GM10266 (cell line): ENCODE measurements around the gene PRDX3.

Source experiments
- DNase-seq: peaks from one replicate; pipeline ENCODE4 v3.0.0; 2012; ENCODE audit errors: extremely low spot score
- TF ChIP-seq, protein P1 (sequence below): IDR thresholded peaks from 2 replicates; pipeline ENCODE4 v1.5.1; 2012; ENCODE audit warnings: mild to moderate bottlenecking, low read depth; ENCODE audit not compliant: control insufficient read depth, insufficient read depth; ENCODE audit errors: missing control alignments

The PRDX3 gene

DNA sequence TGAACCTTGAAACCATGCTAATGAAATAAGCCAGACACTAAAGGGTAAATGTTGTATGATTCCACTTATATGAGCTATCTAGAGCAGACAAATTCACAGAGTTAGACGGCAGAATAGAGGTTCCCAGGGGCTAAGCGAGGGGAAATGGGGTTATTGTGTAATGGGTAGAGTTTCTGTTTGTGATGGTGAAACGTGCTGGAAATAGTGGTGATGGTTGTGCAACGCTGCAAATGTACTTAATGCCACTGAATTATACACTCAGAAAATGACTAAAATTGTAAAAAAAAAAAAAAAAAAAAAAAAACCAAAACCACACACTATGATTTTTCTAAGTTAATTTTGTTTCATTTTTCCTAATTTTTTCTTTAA, 43.1 kb downstream of the PRDX3 start:
- TF ChIP-seq, protein P1, sequence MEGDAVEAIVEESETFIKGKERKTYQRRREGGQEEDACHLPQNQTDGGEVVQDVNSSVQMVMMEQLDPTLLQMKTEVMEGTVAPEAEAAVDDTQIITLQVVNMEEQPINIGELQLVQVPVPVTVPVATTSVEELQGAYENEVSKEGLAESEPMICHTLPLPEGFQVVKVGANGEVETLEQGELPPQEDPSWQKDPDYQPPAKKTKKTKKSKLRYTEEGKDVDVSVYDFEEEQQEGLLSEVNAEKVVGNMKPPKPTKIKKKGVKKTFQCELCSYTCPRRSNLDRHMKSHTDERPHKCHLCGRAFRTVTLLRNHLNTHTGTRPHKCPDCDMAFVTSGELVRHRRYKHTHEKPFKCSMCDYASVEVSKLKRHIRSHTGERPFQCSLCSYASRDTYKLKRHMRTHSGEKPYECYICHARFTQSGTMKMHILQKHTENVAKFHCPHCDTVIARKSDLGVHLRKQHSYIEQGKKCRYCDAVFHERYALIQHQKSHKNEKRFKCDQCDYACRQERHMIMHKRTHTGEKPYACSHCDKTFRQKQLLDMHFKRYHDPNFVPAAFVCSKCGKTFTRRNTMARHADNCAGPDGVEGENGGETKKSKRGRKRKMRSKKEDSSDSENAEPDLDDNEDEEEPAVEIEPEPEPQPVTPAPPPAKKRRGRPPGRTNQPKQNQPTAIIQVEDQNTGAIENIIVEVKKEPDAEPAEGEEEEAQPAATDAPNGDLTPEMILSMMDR, result no peak
- DNase-seq, result no peak

DNA sequence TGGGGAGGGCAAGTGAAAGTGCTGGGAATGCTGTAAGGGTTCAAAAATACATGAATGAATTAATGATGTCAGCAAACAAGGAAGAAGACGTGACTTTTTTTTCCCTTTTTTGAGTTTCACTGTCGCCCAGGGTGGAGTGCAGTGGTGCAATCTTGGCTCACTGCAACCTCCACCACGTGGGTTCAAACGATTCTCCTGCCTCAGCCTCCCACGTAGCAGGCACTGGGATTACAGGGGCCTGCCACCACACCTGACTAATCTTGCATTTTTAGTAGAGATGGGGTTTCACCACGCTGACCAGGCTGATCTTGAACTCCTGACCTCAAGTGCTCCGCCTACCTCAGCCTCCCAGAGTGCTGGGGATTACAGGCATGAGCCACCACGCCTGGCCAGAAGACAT, 44.7 kb downstream of the PRDX3 start:
- no peak for DNase-seq
- TF ChIP-seq, protein P1, result no peak

DNA sequence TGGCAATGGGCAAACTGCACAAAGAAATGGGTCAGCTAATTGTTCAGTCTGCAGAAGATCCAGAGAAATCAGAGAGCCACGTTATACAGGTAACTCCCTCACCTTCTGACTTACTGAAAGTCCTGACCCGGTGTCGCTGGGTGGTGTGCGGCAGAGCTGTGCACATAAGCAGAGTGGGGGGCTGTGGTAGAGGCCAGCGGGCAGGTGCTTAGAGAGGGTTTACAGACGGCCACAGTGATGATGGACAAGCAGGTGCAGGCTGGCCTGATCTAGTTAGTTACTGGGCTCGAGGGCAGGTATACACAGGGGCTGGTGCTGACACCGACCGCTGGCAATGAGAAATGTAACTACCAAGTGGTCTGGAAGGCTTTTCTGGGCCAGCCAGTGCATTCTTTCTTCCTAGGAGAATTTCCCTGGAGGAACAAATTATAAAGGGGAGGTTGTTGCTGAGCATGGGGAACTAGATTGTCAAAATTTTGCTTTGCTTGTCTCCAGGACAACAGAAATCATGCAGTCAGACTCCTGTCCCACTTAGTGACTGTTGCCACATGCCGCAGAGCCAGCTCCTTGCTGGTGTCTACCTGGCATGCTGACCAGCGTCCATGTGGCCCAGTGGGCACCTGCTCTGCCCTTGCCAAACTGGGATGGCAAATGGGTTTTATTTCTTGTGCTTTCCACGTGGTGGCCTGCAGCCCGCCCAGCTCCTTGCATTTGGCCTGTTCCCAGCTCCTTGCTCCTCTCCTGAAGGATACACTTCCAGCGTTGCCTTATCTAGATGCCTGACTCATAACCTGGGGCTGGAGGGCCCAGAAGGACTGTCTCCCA, 45.9 kb downstream of the PRDX3 start:
- DNase-seq, result no peak
- TF ChIP-seq, protein P1, result no peak

DNA sequence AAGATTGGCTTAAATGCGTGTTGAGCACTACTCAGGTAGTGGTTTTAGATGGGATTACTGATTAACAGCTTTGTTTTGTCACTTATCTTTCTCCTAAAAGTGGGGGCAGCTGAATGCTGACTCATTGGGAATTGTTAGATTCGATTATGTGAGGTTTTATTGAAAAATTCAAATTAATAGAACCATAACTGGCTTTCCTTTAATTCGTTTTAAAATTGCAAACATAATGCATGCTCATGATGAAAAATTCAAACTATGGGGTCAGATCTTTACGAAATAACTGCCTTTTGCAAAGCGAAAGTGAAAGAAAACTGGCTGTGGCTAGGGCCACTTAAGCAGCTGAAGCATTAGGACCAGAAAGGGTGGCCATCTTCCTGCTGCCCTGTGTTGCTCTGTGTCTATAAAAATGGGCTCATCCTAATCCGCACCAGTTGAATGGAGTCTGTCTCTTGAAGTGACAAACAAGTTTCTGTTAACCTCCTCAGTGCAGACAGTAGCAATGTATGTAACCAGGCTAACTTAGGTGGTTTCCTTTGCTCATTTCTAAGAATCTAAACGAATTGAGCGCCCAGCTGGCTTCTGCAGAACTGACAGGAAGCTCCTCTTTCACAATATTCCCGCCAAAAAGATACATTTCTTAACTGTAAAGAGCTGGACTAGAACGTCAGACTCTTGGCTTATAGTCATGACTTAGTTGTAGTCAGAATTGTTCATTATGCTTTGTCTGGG, 46.9 kb downstream of the PRDX3 start:
- peak; percentile 36 for DNase-seq
- TF ChIP-seq, protein P1, result no peak

DNA sequence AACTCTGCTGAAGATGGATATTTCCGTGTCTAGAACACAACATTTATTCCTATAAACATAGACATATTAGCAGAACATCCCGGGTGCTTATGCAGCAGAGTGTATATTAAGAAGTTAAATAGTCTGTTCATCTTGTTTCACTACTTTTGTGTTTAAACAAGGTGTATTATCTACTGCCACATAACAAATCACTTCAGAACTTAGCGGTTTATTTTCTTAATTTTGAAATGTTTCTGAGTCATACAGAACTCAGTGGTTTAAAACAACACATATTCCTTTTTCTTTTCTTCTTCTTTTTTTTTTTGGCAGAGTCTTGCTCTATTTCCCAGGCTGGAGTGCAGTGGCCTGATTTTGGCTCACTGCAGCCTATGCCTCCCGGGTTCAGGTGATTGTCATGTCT, 48.9 kb downstream of the PRDX3 start:
- DNase-seq, result no peak
- TF ChIP-seq, protein P1, result no peak

DNA sequence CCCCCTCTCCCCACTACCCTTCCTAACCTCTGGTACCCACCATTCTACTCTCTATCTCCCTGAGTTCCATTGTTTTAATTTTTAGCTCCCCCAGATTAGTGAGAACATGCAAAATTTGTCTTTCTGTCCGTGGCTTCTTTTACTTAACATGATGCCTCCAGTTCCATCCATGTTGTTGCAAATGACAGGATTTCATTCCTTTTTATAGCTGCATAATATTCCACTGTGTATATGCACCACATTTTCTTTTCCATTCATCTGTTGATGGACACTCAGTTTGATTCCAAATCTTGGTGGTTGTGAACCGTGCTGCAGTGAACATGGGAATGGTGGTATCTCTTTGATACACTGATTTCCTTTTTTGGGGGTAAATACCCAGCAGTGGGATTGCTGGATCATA, 52.7 kb downstream of the PRDX3 start:
- DNase-seq, result no peak
- TF ChIP-seq, protein P1, result no peak

DNA sequence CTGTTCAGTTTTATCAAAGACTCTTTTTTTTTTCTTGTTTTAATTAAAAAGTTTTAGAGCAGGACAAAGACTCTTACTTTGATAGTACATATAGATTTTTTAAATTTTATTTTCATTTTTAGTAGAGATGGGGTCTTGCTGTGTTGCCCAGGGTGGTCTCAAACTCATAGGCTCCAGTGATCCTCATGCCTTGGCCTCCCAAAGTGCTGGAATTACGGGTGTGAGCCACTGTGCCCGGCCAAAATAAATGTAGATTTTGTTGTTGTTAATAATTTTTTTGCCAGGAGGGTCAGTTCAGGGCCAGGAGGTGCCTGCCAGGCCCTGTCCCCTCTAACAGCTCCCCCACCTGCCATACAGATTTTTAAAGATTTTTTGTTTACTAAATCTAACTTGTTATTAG, 57.7 kb downstream of the PRDX3 start:
- DNase-seq, result no peak
- TF ChIP-seq, protein P1, result no peak
